HUES48 (cell line): ENCODE results near the gene SERPINF2.
A peak's percentile ranks its signal among the peaks of the same experiment; 100 is the strongest.
"Not testable (repeated sequence)": the region's sequence is repeated elsewhere in the genome, so short reads cannot be mapped to it uniquely, and the experiment has no call there.

Experiments
- H3K27ac ChIP-seq: one replicate; pipeline ENCODE4 v1.7.0; 2013; ENCODE audit warnings: low read depth, low read length, inconsistent platforms
- H3K27me3 ChIP-seq: 2 replicates; pipeline ENCODE4 v1.6.1; 2013; ENCODE audit warnings: mild to moderate bottlenecking, low read length; ENCODE audit not compliant: control insufficient read depth, insufficient read depth
- H3K36me3 ChIP-seq: 2 replicates; pipeline ENCODE4 v1.6.1; 2013; ENCODE audit warnings: low read length; ENCODE audit not compliant: control insufficient read depth, insufficient read depth
- H3K4me1 ChIP-seq: 2 replicates; pipeline ENCODE4 v1.6.1; 2013; ENCODE audit warnings: mild to moderate bottlenecking, low read length; ENCODE audit not compliant: control insufficient read depth, insufficient read depth
- H3K4me3 ChIP-seq: 2 replicates; pipeline ENCODE4 v1.5.1; 2013; ENCODE audit warnings: mild to moderate bottlenecking, low read depth, low read length
- H3K9ac ChIP-seq: 2 replicates; pipeline ENCODE4 v1.6.1; 2013; ENCODE audit warnings: mild to moderate bottlenecking, low read depth, low read length, moderate library complexity
- H3K9me3 ChIP-seq: 2 replicates; pipeline ENCODE4 v1.6.1; 2013; ENCODE audit warnings: low read length; ENCODE audit not compliant: control insufficient read depth, insufficient read depth

SERPINF2 gene

DNA sequence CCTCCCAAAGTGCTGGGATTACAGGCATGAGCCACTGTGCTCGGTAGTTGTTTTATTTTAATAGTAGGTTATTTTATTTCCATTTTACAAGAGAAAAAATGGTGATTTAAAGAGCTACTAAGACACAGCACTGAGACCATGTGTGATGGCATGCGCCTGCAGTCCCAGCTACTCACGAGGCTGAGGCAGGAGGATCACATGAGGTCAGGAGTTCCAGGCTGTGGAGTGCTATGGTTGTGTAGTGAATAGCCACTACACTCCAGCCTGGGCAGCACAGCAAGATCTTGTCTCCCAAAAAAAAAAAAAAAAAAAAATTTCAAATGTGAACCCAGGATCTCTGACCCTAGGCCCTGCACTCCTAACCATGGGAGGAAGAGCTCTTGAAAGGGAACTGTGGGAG lies 22.9 kb downstream of the SERPINF2 start:
- Histone ChIP-seq H3K9me3 (no peaks in the 10 kb centered on the region), H3K4me1 (peaks cover 31% of the 10 kb centered on the region), H3K9ac (no peak overlapping the region)

DNA sequence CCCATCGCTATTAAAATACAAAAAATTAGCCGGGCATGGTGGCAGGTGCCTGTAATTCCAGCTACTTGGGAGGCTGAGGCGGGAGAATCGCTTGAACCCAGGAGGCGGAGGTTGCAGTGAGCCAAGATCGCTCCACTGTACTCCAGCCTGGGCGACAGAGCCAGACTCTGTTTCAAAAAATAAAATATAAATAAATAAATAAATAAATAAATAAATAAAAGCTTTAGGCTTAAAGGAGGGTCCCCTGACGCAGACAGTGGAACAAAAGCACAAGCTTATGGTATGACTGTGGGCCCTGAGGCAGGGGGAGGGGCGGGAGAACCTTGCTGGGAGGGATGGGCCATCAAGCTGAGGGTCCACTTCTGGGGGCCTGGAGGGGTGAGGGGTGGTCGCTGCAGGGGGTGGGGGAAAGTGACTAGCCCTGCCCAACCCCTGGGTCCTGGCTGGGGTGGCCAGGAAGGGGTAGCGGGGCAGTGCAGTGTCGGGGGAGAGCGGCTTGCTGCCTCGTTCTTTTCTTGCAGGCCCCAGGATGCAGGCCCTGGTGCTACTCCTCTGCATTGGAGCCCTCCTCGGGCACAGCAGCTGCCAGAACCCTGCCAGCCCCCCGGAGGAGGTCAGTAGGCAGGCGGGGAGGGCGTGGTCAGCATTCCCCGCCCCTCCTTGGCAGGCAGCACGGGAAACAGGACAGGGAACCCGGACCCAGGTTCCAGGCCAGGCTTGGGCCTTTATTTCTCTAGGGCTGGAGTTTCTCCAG lies 23.9 kb downstream of the SERPINF2 start:
- Histone ChIP-seq H3K27ac (no peak overlapping the region), H3K4me3 (no peak overlapping the region), H3K27me3 (no peaks in the 10 kb centered on the region), H3K4me1 (peaks cover 31% of the 10 kb centered on the region), H3K9ac (no peak overlapping the region), H3K36me3 (0 out of 2 replicates have a peak, but pooled peaks cover 3% of the 10 kb centered on the region), H3K9me3 (no peaks in the 10 kb centered on the region)

More for the DNA sequence above, 22.9 kb downstream of the SERPINF2 start:
- H3K27me3 ChIP-seq = no peaks in the 10 kb centered on the region
- no peak overlapping the region for H3K27ac ChIP-seq
- no peak overlapping the region for H3K4me3 ChIP-seq
- H3K36me3 ChIP-seq = no peaks in the 10 kb centered on the region

DNA sequence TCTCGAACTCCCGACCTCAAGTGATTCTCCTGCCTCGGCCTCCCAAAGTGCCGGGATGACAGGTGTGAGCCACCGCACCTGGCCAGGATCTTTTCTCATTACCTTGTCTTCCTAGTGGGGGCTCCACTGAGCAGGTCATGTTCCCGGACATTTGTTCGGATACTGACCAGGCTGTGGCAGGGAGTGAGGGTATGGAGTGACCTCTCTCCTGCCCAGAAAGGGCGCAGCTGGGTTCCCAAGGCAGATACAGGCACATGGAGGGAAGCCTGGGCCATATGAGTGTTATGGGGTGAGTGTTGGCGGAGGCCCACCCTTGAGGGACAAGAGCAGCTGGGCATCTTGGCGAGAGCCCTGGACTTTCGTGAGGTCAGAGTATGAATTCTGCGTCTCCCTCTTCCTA lies 24.7 kb downstream of the SERPINF2 start:
- no peak overlapping the region for H3K27ac ChIP-seq
- H3K36me3 ChIP-seq = 0 out of 2 replicates have a peak, but pooled peaks cover 3% of the 10 kb centered on the region
- H3K9ac ChIP-seq = no peak overlapping the region
- H3K9me3 ChIP-seq = no peaks in the 10 kb centered on the region
- H3K27me3 ChIP-seq = no peaks in the 10 kb centered on the region
- H3K4me1 ChIP-seq = peaks cover 26% of the 10 kb centered on the region
- H3K4me3 ChIP-seq = no peak overlapping the region

DNA sequence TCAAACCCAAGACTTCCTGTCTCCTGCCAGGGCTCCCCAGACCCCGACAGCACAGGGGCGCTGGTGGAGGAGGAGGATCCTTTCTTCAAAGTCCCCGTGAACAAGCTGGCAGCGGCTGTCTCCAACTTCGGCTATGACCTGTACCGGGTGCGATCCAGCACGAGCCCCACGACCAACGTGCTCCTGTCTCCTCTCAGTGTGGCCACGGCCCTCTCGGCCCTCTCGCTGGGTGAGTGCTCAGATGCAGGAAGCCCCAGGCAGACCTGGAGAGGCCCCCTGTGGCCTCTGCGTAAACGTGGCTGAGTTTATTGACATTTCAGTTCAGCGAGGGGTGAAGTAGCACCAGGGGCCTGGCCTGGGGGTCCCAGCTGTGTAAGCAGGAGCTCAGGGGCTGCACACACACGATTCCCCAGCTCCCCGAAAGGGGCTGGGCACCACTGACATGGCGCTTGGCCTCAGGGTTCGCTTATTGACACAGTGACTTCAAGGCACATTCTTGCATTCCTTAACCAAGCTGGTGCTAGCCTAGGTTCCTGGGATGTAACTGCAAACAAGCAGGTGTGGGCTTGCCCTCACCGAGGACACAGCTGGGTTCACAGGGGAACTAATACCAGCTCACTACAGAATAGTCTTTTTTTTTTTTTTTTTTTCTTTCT lies 27.3 kb downstream of the SERPINF2 start:
- Histone ChIP-seq H3K27ac (peak overlapping the region; percentile 72), H3K4me3 (no peak overlapping the region; the same call in 1 of the 2 replicates), H3K9me3 (no peaks in the 10 kb centered on the region)

DNA sequence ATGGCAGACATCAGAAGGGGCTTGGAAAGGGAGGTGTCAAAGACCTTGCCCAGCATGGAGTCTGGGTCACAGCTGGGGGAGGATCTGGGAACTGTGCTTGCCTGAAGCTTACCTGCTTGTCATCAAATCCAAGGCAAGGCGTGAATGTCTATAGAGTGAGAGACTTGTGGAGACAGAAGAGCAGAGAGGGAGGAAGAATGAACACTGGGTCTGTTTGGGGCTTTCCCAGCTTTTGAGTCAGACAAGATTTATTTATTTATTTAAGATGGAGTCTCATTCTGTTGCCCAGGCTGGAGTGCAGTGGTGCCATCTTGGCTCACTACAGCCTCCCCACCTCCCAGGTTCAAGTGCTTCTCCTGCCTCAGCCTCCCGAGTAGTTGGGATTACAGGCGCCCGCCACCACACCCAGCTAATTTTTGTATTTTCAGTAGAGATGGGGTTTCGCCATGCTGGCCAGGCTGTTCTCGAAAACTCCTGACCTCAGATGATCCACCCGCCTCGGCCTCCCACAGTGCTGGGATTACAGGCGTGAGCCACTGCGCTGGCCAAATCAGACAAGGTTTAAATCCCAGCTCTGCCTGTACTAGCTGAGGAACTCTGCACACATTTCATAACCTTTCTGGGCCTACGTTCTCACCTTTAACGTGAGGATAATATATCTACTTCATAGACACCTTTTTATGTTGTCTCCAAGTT lies 30.5 kb downstream of the SERPINF2 start:
- not testable (repeated sequence) for H3K9me3 ChIP-seq, H3K4me1 ChIP-seq, H3K27ac ChIP-seq, H3K9ac ChIP-seq, H3K27me3 ChIP-seq, H3K4me3 ChIP-seq
- peaks cover 27% of the 10 kb centered on the region for H3K36me3 ChIP-seq

More for the DNA sequence above, 27.3 kb downstream of the SERPINF2 start:
- no peaks in the 10 kb centered on the region for H3K27me3 ChIP-seq
- H3K4me1 ChIP-seq = peaks cover 13% of the 10 kb centered on the region
- H3K36me3 ChIP-seq = 0 out of 2 replicates have a peak, but pooled peaks cover 3% of the 10 kb centered on the region
- H3K9ac ChIP-seq = no peak overlapping the region; the same call in 1 of the 2 replicates

DNA sequence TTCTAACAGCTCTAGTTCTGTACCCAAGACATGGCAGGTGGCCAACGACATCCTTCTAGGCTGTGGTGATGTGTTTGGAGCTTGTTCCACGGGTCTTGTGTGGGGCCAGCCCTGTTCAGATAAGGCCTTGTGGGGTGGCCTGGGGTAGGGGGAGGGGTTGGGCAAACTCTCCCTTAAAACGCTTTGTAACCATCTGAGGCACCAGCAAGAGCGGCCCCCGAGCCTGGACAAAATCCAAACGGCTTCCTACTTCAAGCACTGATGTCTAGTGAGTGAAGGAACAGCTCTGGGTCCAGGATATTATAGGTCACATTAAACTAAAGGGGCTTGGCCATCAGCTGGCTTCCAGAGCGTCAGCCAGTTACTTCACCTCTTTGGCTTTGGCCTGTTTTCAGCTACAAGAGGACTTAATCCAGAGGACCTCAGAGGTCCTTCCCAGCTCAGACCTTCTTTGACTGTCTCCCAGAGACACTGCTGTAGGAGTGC lies 31.1 kb downstream of the SERPINF2 start:
- Histone ChIP-seq H3K9me3 (no peaks in the 10 kb centered on the region), H3K27me3 (no peaks in the 10 kb centered on the region), H3K36me3 (peaks cover 33% of the 10 kb centered on the region), H3K4me3 (no peak overlapping the region), H3K27ac (no peak overlapping the region), H3K9ac (no peak overlapping the region), H3K4me1 (peaks cover 9% of the 10 kb centered on the region)

DNA sequence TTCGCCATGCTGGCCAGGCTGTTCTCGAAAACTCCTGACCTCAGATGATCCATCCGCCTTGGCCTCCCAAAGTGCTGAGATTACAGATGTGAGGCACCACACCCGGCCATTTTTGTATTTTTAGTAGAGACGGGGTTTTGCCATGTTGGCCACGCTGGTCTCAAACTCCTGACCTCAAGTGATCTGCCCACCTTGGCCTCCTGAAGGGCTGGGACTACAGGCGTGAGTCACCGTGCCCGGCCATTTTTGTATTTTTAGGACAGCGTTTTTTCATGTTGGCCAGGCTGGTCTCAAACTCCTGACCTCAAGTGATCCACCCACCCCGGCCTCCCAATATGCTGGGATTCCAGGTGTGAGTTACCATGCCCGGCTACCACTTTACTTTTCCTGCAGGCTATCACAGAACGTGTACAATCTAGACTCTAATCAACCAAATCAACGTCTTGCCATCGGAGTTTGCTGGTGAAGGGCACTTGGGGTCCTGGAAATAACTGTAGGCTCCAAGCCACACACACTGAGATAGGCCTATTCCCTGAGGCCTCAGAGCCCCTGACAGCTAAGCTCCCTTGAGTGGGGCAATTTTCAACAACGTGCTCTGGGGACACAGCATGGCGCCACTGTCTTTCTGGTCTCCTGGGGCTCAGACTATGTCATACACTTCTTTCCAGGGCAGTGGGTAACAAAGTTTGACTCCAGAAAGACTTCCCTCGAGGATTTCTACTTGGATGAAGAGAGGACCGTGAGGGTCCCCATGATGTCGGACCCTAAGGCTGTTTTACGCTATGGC lies 31.9 kb downstream of the SERPINF2 start:
- Histone ChIP-seq H3K9me3 (no peaks in the 10 kb centered on the region), H3K4me1 (peaks cover 7% of the 10 kb centered on the region), H3K27me3 (no peaks in the 10 kb centered on the region), H3K36me3 (peaks cover 37% of the 10 kb centered on the region), H3K9ac (no peak overlapping the region), H3K4me3 (no peak overlapping the region), H3K27ac (no peak overlapping the region)

DNA sequence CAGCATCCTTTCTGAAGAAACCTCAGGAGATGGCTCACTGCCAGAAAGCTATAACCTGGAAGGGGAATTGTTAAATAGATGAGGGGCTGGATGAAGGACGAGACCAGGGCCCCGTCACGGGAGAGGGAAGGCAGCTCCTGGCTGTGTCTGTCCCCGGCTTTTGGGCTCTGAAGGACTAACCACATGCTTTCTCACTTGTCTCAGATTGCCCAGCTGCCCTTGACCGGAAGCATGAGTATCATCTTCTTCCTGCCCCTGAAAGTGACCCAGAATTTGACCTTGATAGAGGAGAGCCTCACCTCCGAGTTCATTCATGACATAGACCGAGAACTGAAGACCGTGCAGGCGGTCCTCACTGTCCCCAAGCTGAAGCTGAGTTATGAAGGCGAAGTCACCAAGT lies 33.7 kb downstream of the SERPINF2 start:
- Histone ChIP-seq H3K4me3 (no peak overlapping the region), H3K4me1 (no peaks in the 10 kb centered on the region), H3K27ac (no peak overlapping the region), H3K36me3 (peaks cover 44% of the 10 kb centered on the region), H3K27me3 (no peaks in the 10 kb centered on the region), H3K9me3 (no peaks in the 10 kb centered on the region), H3K9ac (no peak overlapping the region)

DNA sequence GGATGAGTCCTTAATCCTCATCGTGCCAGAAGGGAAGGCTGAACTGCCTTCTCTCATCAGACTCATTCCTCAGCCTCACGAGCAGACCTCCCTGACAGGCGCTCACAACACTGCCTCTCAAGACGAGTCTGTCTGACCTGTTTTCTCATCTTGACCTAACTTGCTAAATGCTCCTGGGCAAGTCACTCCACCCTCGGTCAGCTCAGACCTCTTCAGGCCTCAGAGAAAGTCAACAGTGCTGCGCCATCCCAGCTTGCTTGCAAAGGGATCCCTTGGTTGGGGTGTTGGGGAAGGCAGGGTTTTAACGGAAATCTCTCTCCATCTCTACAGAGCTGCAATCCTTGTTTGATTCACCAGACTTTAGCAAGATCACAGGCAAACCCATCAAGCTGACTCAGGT lies 34.2 kb downstream of the SERPINF2 start:
- Histone ChIP-seq H3K36me3 (peaks cover 49% of the 10 kb centered on the region), H3K9me3 (no peaks in the 10 kb centered on the region), H3K27me3 (no peaks in the 10 kb centered on the region), H3K4me3 (no peak overlapping the region), H3K4me1 (no peaks in the 10 kb centered on the region), H3K9ac (no peak overlapping the region), H3K27ac (no peak overlapping the region)

DNA sequence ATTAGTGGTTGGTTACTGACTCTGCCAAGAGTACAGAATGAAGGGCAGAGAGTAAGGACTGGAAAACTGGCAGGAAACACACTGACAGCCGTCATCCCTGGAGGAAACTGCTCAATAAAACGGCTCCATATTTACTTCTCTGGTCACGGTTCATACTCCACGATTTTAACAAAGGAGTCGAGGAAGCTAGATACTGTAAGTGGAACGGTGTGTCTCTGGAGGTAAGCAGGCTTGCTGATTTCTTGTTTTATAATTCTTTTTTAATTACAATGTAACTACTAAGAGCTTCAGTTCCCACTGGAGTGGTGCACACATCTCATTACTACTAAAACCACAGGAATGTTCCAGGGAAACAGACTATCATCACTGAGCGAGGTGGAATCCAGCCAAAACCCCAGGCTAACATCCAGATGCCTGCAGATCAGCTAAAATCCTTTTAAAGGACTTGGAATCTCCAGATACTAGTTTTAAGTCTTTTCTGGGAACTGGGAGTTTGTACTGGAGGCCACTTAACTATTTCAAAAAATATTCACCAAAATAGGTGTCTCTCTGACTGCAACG lies 37.0 kb downstream of the SERPINF2 start:
- Histone ChIP-seq H3K27me3 (no peaks in the 10 kb centered on the region), H3K4me3 (no peak overlapping the region), H3K9me3 (no peaks in the 10 kb centered on the region), H3K36me3 (peaks cover 76% of the 10 kb centered on the region), H3K27ac (no peak overlapping the region), H3K4me1 (no peaks in the 10 kb centered on the region), H3K9ac (no peak overlapping the region)
